ENCODE data around the gene ADORA3.

DNA sequence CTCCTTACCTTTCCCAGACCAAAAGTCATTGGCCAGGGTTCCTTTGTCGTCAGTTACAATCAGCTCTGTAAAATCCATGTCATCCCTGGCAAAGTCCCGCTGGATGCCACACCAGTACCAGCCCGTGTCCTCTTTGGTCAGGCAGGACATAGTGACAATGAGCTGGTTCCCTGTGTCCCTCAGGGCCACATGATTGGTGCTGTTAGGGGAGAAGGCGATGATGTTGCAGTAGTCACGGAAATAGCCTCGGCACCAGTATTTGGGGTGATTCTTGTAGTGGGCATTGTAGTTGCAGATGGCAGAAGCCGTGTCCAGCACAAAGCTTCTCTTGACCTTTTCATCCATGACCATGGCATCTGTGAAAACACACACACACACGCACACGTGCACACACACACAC, 14.8 kb downstream of the ADORA3 start:
- no peak for TF ChIP-seq EZH2 (IDR thresholded peaks at IDR 0.05; ENCODE audit: low read length, missing control alignments)
- TF ChIP-seq, protein P1, sequence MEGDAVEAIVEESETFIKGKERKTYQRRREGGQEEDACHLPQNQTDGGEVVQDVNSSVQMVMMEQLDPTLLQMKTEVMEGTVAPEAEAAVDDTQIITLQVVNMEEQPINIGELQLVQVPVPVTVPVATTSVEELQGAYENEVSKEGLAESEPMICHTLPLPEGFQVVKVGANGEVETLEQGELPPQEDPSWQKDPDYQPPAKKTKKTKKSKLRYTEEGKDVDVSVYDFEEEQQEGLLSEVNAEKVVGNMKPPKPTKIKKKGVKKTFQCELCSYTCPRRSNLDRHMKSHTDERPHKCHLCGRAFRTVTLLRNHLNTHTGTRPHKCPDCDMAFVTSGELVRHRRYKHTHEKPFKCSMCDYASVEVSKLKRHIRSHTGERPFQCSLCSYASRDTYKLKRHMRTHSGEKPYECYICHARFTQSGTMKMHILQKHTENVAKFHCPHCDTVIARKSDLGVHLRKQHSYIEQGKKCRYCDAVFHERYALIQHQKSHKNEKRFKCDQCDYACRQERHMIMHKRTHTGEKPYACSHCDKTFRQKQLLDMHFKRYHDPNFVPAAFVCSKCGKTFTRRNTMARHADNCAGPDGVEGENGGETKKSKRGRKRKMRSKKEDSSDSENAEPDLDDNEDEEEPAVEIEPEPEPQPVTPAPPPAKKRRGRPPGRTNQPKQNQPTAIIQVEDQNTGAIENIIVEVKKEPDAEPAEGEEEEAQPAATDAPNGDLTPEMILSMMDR (conservative IDR thresholded peaks at IDR 0.05 in 1 of 2, IDR thresholded peaks at IDR 0.05 in 1 of 2; ENCODE audit: low read depth in 1 of 2, low read length in 2 of 2) = no peak
